GM19397 (cell line): ENCODE data around the gene BOD1.

Source experiments
- ATAC-seq: cut with Tn5 transposase; IDR thresholded peaks from one replicate; pipeline ENCODE4 v1.9.1; 2021; ENCODE audit warnings: mild to moderate bottlenecking, moderate library complexity; ENCODE audit not compliant: unreplicated experiment

BOD1 gene

GRCh38 chr5:173642191-173642816 is 25.9 kb upstream of the BOD1 start:
- no peak for ATAC-seq

- no peak for ATAC-seq
Measured at GRCh38 chr5:173640156-173640804, 23.8 kb upstream of the BOD1 start.

GRCh38 chr5:173638126-173639040 is 21.9 kb upstream of the BOD1 start:
- no peak for ATAC-seq

GRCh38 chr5:173637340-173637739 is 20.9 kb upstream of the BOD1 start:
- ATAC-seq: no peak

- ATAC-seq: no peak
Measured at GRCh38 chr5:173634465-173634983, 18.1 kb upstream of the BOD1 start.

- no peak for ATAC-seq
Measured at GRCh38 chr5:173633304-173633703, 16.9 kb upstream of the BOD1 start.

- no peak for ATAC-seq
Measured at GRCh38 chr5:173631478-173631877, 15.0 kb upstream of the BOD1 start.

- ATAC-seq: no peak
Measured at GRCh38 chr5:173630724-173631365, 14.4 kb upstream of the BOD1 start.

GRCh38 chr5:173629628-173630027 is 13.2 kb upstream of the BOD1 start:
- ATAC-seq: no peak

- ATAC-seq: no peak
Measured at GRCh38 chr5:173628501-173628900, 12.1 kb upstream of the BOD1 start.

- ATAC-seq: no peak
Measured at GRCh38 chr5:173627860-173628392, 11.5 kb upstream of the BOD1 start.

- ATAC-seq: no peak
Measured at GRCh38 chr5:173627271-173627670, 10.8 kb upstream of the BOD1 start.

- ATAC-seq: no peak
Measured at GRCh38 chr5:173626505-173626820, 10.0 kb upstream of the BOD1 start.

GRCh38 chr5:173625673-173626504 is 9.4 kb upstream of the BOD1 start:
- ATAC-seq: no peak

- no peak for ATAC-seq
Measured at GRCh38 chr5:173625261-173625660, 8.8 kb upstream of the BOD1 start.

GRCh38 chr5:173624282-173624681 is 7.8 kb upstream of the BOD1 start:
- no peak for ATAC-seq

GRCh38 chr5:173623789-173624188 is 7.3 kb upstream of the BOD1 start:
- no peak for ATAC-seq

- no peak for ATAC-seq
Measured at GRCh38 chr5:173623296-173623771, 6.9 kb upstream of the BOD1 start.

GRCh38 chr5:173622183-173623047 is 6.0 kb upstream of the BOD1 start:
- ATAC-seq: no peak
